NCI-H460 (cell line): ENCODE data around the gene LGMN. TPM values are rescaled to one million over a fixed set of nuclear protein-coding genes. Genes with fewer than 3 reads are reported as not detected.

Source experiments
- DNase-seq: peaks from one replicate; pipeline ENCODE4 v3.0.0-alpha.2; 2016; ENCODE audit warnings: low read depth; ENCODE audit errors: extremely low read depth
- total RNA-seq: library from RNA; depleted of rRNA; stranded (reverse); fragments of >200 nt; shearing (Covaris generic); gene quantifications from 2 replicates; pipeline ENCODE4 v1.2.3, GENCODE V29; 2014; rRNA removed

The LGMN gene
- total RNA-seq, 1 experiment from 2014 or later, result 54.1 TPM

GRCh38 chr14:92657457-92658142 lies 90.8 kb downstream of the LGMN start:
- DNase-seq, result no peak

GRCh38 chr14:92656306-92657081 lies 91.9 kb downstream of the LGMN start:
- no peak for DNase-seq

- DNase-seq, result no peak
Observed at GRCh38 chr14:92655419-92656201, 92.8 kb downstream of the LGMN start.

- DNase-seq, result no peak
Observed at GRCh38 chr14:92654239-92654901, 94.1 kb downstream of the LGMN start.

Other genes with a start within 250 kb of the LGMN start
- 2.2 and 2.5 TPM in 2 replicates for gene RIN3, start 234.8 kb downstream of the LGMN start, total RNA-seq
- gene GOLGA5, start 45.7 kb upstream of the LGMN start, total RNA-seq, result 38.9 and 41.7 TPM in 2 replicates
- 10.5 and 10.9 TPM in 2 replicates for gene CHGA, start 174.5 kb upstream of the LGMN start, total RNA-seq